GM19238 (cell line): ENCODE measurements around the gene XBP1.
"Not testable (repeated sequence)": the region's sequence is repeated elsewhere in the genome, so short reads cannot be mapped to it uniquely, and the experiment has no call there.

Experiments used
- DNase-seq: peaks from one replicate; pipeline ENCODE4 v3.0.0; 2011; ENCODE audit warnings: low spot score; ENCODE audit not compliant: insufficient read length

The XBP1 gene

DNA sequence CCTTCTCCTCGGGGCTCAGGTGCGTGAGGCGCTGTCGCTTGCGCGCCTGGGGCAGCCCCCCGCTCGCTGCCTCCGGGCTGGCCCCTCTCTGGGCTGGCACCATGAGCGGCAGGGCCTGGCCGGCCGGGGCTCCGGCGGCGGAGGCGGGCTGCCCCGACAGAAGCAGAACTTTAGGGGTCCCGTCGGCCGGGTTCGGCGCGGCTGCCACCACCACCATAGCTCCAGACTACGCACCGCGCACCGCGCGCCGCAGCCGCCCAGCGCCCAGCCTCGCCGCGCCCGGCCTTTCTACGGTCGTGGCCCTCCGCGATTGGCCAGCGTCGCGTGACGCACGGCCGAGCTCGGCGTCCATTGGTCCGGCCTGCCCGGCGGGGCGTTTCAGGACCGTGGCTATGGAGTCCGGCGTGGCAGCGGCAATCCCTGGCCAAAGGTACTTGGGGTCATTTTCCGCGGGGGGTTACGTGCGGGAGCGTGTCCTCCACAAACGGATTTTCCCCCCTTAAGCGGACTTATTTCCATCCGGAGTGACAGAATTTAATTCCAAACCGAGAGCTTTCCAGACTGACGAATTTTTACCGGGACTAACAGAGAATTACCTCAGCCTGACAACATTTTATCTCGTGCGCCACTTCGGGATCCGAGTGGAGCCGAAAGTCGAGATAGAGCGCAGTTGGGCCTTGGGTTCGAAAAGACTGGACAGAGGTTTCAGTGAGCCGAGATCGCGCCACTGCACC, at the start of gene XBP1:
XBP1 (minus strand) TSS at position 262 of the 734 bp plus-strand sequence.
- peak; percentile 88 for DNase-seq

- no peak for DNase-seq
These were observed 46.6 kb upstream of the XBP1 start for GRCh38 chr22:28846994-28847393.

DNA sequence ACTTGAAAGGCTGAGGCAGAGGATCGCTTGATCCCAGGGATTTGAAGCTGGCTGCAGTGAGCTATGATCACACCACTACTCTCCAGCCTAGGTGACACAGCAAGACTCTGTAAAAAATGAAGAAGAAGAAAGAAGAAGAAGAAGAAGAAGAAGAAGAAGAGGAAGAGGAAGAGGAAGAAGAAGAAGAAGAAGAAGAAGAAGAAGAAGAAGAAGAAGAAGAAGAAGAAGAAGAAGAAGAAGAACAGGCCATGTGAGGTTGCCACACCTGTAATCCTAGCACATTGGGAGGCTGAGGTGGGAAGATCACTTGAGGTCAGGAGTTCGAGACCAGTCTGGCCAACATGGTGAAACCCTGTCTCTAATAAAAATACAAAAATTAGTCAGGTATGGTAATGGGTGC, 43.9 kb upstream of the XBP1 start:
- not testable (repeated sequence) for DNase-seq

DNA sequence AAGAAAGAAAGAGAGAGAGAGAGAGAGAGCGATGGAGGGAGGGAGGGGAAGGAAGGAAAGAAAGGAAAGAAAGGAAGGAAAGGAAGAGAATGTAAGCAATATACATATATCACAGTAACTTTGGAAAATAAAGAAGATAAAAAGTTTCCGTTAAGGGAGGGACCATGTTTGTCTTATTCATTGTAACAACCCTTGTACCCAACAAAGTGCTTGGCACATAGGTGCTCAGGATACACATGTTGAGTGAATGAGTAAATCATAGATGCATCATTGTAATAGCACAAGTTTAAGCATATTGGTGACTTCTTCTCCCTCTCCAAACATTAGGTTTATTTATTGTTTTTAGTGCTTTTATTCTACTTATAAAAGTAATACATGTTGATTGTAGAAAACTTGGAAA, 43.3 kb upstream of the XBP1 start:
- no peak for DNase-seq

DNA sequence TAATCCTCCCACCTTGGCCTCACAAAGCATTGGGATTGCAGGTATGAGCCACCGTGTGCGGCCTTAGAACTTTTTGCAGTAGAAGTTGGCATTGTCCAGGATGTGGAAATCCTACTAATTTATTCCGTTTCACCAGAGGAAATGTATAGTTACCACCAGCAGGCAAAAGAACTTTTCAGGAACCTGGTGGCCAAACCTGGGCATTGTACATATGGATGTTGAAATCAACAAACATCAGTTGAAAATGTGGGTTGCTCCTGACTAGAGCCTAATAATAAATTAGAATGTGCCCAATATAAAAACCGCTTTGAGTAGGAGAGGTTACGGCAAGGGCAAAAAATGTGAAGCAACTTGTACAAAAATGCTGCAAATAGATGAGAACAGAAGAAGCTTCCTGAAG, 40.7 kb upstream of the XBP1 start:
- DNase-seq: no peak

DNA sequence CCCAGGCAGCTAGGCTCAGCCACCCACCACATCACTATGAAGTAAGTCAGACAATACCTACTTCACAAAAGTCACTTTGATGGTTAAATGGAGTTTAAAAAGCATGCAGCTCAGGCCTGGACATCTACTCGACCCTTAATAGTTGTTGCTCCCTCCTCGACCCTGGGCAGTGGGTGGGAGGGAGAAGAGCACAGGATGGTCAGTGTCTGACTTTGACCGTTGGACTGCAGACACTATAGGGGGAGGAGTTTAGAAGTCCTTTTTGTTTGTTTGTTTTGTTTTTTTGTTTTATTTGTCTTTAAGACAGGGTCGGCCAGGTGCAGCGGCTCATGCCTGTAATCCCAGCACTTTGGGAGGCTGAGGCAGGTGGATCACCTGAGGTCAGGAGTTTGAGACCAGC, 38.6 kb upstream of the XBP1 start:
- DNase-seq: no peak

DNA sequence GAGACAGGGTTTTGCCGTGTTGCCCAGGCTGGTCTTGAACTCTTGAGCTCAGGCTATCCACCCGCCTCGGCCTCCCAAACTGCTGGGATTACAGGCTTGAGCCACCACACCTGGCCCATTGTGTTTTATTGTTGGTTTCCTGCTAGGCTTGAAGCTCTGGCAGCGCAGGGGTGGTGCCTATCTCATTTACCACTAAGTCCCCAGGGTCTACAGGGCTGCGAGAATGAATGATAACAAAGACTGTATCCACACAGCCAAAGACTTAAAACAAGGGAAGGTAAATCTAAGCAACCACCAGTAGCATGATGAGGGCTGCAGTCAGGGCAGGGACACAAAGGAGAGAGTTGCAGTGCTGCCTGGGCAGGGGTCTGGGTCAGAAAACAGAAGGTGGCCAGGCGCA, 37.3 kb upstream of the XBP1 start:
- no peak for DNase-seq

- no peak for DNase-seq
These were observed 35.3 kb upstream of the XBP1 start for GRCh38 chr22:28835630-28836189.

DNA sequence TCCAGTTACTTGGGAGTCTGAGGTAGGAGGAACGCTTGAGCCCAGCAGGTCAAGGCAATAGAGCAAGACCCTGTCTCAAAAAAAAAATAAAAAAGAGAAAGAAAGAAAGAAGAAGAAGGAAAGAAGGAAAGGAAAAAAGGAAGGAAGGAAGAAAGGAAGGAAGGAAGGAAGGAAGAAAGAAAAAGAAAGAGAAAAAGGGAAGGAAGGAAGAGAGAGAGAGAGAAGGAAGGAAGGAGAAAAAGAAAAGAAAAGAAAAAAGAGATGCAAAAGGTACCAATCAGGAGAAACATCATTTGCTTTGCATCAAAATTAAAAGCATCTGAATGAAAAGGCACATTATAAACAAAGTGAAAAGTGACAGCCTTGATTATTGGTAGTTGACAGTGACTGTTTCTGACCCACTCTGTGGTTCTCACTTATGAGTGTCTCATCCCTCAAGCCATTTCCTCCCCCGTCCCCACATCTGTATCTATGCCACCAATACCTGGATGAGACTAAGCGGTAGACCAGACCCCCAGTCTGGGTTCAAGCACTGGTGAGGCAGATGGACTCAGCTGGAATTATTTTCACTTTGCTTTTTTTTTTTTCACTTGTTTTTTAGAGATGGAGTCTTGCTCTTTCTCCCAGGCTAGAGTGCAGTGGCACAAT, 33.0 kb upstream of the XBP1 start:
- no peak for DNase-seq

- no peak for DNase-seq
These were observed 32.4 kb upstream of the XBP1 start for GRCh38 chr22:28832731-28833130.

DNA sequence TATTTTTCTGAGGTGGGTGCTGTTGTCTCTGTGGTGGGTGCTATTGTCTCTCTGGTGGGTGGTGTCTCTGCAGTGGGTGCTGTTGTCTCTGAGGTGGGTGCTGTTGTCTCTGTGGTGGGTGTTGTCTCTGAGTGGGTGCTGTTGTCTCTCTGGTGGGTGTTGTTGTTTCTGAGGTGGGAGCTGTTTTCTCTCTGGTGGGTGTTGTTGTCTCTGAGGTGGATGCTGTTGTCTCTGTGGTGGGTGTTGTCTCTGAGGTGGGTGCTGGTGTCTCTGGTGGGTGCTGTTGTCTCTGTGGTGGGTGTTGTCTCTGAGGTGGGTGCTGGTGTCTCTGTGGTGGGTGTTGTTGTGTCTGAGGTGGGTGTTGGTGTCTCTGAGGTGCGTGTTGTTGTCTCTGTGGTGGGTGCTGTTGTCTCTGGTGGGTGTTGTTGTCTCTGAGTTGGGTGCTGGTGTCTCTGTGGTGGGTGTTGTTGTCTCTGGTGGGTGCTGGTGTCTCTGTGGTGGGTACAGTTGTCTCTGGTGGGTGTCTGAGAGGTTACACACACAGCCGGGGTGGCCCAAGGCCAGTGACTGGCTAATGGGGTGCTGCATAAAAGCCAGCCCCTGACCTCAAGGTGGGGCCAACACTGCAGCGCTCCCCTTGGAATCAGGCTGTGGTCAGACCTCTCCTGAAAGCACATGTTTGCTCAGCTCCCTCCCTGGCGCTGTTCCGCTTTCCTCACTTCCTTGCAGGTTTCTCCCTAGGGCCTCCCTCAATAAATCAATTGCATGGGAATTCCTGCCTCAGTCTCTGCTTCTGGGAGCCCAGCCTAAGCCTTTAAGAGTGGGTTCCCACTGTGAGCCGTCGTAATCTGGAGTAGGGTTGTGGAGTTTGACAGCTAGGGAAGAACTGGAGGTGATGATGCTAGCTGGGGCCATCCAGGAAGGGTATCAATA, 31.0 kb upstream of the XBP1 start:
- no peak for DNase-seq

DNA sequence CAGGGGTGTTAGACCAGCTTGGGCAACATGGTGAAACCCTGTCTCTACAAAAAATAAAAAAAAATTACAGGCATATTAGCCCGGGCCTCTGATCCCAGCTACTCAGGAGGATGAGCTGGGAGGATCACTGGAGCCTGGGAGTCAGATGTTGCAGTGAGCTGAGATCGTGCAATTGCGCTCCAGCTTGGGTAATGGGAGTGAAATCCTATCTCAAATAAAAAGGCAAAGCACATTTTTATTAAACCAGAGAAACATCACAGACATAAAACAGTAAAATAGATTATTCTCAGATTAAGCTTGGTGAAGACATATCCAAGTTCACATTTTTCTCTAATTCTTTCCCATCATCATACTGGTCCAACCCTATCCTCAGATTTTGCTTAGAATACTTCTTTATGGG, 30.1 kb upstream of the XBP1 start:
- no peak for DNase-seq

- peak; percentile 63 for DNase-seq
These were observed 29.2 kb upstream of the XBP1 start for GRCh38 chr22:28829358-28830181.

DNA sequence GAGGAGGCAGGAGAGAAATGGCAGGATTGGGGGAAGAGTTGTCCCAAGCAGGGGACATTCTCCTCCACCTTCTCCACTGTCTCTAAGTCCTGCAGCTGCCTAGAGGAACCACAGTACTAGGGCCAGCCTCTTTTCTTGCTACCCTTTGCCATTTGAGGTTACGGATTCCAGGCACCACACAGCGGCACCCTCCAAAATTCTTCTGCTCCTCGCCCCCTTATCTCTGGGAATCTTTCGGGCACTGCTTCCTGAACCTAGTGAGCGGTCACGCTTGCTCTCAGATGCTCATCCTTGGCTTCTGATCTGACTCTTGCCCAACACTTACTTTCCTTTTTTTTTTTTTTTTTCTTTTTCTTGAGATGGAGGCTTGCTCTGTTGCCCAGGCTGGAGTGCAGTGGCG, 26.6 kb upstream of the XBP1 start:
- no peak for DNase-seq

DNA sequence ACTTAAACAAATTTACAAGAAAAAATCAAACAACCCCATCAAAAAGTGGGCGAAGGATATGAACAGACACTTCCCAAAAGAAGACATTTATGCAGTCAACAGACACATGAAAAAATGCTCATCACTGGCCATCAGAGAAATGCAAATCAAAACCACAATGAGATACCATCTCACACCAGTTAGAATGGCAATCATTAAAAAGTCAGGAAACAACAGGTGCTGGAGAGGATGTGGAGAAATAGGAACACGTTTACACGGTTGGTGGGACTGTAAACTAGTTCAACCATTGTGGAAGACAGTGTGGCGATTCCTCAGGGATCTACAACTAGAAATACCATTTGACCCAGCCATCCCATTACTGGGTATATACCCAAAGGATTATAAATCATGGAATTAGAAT, 26.1 kb upstream of the XBP1 start:
- not testable (repeated sequence) for DNase-seq

GRCh38 chr22:28824455-28824854, 24.1 kb upstream of the XBP1 start:
- not testable (repeated sequence) for DNase-seq

GRCh38 chr22:28822930-28823551, 22.7 kb upstream of the XBP1 start:
- no peak for DNase-seq

GRCh38 chr22:28821452-28821851, 21.1 kb upstream of the XBP1 start:
- DNase-seq: no peak

GRCh38 chr22:28820885-28821284, 20.5 kb upstream of the XBP1 start:
- DNase-seq: no peak
